Measurements from ENCODE around the gene B4GALNT4. TPM values are rescaled to one million over a fixed set of nuclear protein-coding genes. Genes with fewer than 3 reads are reported as not detected.
"Not testable (repeated sequence)": the region's sequence is repeated elsewhere in the genome, so short reads cannot be mapped to it uniquely, and the experiment has no call there.

Gene B4GALNT4, protein sequence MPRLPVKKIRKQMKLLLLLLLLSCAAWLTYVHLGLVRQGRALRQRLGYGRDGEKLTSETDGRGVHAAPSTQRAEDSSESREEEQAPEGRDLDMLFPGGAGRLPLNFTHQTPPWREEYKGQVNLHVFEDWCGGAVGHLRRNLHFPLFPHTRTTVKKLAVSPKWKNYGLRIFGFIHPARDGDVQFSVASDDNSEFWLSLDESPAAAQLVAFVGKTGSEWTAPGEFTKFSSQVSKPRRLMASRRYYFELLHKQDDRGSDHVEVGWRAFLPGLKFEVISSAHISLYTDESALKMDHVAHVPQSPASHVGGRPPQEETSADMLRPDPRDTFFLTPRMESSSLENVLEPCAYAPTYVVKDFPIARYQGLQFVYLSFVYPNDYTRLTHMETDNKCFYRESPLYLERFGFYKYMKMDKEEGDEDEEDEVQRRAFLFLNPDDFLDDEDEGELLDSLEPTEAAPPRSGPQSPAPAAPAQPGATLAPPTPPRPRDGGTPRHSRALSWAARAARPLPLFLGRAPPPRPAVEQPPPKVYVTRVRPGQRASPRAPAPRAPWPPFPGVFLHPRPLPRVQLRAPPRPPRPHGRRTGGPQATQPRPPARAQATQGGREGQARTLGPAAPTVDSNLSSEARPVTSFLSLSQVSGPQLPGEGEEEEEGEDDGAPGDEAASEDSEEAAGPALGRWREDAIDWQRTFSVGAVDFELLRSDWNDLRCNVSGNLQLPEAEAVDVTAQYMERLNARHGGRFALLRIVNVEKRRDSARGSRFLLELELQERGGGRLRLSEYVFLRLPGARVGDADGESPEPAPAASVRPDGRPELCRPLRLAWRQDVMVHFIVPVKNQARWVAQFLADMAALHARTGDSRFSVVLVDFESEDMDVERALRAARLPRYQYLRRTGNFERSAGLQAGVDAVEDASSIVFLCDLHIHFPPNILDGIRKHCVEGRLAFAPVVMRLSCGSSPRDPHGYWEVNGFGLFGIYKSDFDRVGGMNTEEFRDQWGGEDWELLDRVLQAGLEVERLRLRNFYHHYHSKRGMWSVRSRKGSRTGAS
- total RNA-seq (2014; rRNA removed; shearing (Covaris generic)) (16.5 and 24.7 TPM in 2 replicates), polyA plus RNA-seq (2016; fragmentation: Nextera tagmentation; extraction: Ambion mirVana) (1.9 and 2.3 TPM in 2 replicates)

DNA sequence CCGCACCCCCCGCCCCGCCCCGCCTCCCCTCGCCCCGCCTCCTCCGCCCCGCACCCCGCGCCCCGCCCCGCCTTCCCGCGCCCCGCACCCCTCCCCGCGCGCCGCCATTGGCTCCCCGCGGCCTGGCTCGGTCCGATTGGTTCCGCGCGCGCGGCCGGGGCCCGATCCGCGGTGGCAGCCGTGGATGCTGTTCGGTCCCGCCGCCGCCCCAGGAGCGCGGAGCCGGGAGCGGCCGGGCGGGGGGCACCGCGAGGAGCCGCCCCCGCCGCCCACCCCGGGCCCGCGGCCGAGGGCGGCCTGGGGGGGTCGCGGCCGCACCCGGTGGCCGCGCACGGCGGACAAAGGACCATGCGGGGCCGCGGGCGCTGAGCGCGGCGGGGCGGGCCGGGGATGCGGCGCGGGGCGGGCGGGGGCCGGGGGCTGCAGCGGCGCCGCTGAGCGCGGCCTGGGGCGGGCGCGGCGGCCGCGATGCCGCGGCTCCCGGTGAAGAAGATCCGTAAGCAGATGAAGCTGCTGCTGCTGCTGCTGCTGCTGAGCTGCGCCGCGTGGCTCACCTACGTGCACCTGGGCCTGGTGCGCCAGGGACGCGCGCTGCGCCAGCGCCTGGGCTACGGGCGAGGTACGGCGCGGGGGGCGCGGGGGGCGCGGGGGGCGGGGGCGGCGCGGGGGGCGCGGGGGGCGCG is at the start of gene B4GALNT4:
TSS of gene B4GALNT4 (plus strand) at position 164 of the 683 bp plus-strand sequence. CDS start at position 469, 305 bp downstream.
- 5 to 6% methylated on average over 30 to 77 of the region's 118 CpGs for WGBS, 2 experiments (ENCODE audit: low coverage in 1 of 2, low lambda C conversion rate in 2 of 2, missing lambda C conversion rate in 2 of 2)
- H3K9me3 ChIP-seq (ENCODE audit: low read depth) = no peaks in the 10 kb centered on the region
- no peaks in the 10 kb centered on the region for H4K20me1 ChIP-seq (ENCODE audit: insufficient read depth)
- TF ChIP-seq EZH2 (IDR thresholded peaks at IDR 0.05; ENCODE audit: insufficient read depth, poor library complexity, severe bottlenecking) (no peak), EZH2phosphoT487 (IDR thresholded peaks at IDR 0.05; ENCODE audit: insufficient read depth, low read depth) (no peak)
- H2AFZ ChIP-seq = peak within 1 kb of the TSS; percentile 38; the same call in 1 of the 2 replicates
- H3K27ac ChIP-seq = no peak within 1 kb of the TSS
- in situ Hi-C loops (cut with MboI) = no loop called here
- no peaks in the 10 kb centered on the region for H3K4me1 ChIP-seq (ENCODE audit: insufficient read depth)
- H3K9me2 ChIP-seq (ENCODE audit: insufficient read depth) = no peaks in the 10 kb centered on the region
- peak within 1 kb of the TSS; percentile 64 for H3K4me3 ChIP-seq
- H3K4me2 ChIP-seq (ENCODE audit: unreplicated experiment) = peak within 1 kb of the TSS; percentile 61
- H3K9ac ChIP-seq = peak within 1 kb of the TSS; percentile 55
- no peaks in the 10 kb centered on the region for H3F3A ChIP-seq (ENCODE audit: insufficient read depth)
- H3K79me2 ChIP-seq (ENCODE audit: insufficient read depth) = no peaks in the 10 kb centered on the region
- peaks cover 13% of the 10 kb centered on the region for H3K27me3 ChIP-seq (replicated peaks; ENCODE audit: insufficient read depth)
- DNase-seq = peak; percentile 76
- no peaks in the 10 kb centered on the region for H3K36me3 ChIP-seq (ENCODE audit: low read depth)

DNA sequence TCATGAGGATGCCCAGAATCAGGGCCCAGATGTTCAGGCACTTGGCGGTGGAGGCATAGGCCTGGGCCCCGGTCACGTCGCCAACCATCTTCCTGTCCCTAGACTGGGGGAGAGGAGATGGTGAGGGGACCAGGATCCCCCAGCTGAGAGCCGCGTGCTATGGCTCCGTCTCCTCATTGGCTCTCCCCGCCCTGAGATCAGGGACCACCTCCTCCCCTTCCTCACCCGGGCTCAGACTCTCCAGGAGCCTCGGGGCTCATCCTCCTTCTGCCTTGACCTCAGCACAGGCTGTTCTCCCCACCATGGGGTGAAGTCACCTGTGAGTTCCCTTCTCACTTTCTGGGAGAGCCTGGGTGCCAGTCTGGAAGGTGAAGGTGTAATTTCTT is 49.4 kb upstream of the B4GALNT4 start:
- Histone ChIP-seq H3K4me2 (ENCODE audit: unreplicated experiment) (peak overlapping the region; percentile 90), H3K9ac (peak overlapping the region; percentile 99), H3K4me3 (peak overlapping the region; percentile 99), H3F3A (ENCODE audit: insufficient read depth) (peaks cover 11% of the 10 kb centered on the region; the same call in 1 of the 2 replicates), H3K27ac (peak overlapping the region; percentile 97), H3K4me1 (ENCODE audit: insufficient read depth) (peaks cover 19% of the 10 kb centered on the region), H3K79me2 (ENCODE audit: insufficient read depth) (peaks cover 48% of the 10 kb centered on the region)
- in situ Hi-C loops (cut with MboI); H2AFZ ChIP-seq; H3K36me3 ChIP-seq (ENCODE audit: low read depth); H4K20me1 ChIP-seq (ENCODE audit: insufficient read depth); H3K27me3 ChIP-seq (replicated peaks; ENCODE audit: insufficient read depth); DNase-seq; H3K9me3 ChIP-seq (ENCODE audit: low read depth); H3K9me2 ChIP-seq (ENCODE audit: insufficient read depth): not testable (repeated sequence)
- WGBS, 2 experiments (ENCODE audit: low coverage in 1 of 2, low lambda C conversion rate in 2 of 2, missing lambda C conversion rate in 2 of 2) = 0 to 2% methylated on average over 4 to 8 of the region's 10 CpGs

DNA sequence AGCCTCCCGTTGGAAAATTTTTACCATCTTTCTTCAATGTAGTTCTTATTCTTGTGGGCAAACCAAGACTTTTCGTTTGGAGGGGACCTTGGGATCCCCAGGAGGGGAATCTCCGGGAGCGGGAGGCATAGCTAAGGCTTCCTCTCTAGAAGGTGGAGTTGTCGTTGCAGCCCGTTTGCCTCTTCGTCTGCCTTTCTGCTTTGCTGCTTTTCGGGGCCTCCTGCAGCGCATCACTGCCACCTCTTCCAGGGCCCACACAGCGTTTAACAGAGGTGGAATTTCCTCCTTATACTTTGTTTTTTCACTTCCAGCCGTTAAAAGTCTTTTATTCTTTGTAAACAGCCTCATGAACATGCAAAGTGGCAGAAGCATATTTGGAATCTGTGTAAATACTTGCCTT is 45.1 kb upstream of the B4GALNT4 start:
- TF ChIP-seq EZH2phosphoT487 (IDR thresholded peaks at IDR 0.05; ENCODE audit: insufficient read depth, low read depth) = no peak
- TF ChIP-seq EZH2 (IDR thresholded peaks at IDR 0.05; ENCODE audit: insufficient read depth, poor library complexity, severe bottlenecking) = no peak

DNA sequence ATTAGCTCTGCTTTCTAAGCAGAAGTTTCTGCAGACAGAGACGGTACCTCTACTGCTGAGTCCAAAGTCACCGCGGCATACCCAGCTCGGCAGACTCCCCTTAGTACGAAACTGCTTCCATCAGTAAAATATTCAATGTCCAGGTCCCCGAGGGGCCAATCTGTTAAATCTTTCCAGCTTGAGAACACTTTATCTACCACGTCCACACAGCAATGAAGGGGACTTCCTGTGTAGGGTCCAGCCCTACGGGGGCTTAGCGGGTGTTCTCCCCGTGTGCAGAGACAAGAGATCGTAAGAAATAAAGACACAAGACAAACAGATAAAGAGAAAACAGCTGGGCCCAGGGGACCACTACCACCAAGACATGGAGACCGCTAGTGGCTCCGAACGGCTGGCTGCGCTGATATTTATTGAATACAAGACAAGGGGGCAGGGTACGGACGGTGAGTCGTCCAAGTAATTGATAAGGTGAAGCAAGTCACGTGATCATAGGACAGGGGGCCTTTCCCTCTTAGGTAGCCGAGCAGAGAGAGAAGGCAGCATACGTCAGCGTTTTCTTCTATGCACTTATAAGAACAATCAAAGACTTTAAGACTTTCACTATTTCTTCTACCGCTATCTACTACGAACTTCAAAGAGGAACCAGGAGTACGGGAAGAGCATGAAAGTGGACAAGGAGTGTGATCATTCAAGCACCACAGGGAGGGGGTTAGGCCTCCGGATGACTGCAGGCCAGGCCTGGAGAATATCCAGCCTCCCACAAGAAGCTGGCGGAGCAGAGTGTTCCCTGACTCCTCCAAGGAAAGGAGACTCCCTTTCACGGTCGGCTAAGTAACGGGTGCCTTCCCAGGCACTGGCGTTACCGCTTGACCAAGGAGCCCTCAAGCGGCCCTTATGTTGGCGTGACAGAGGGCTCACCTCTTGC is 44.4 kb upstream of the B4GALNT4 start:
- H3K4me1 ChIP-seq (ENCODE audit: insufficient read depth); H3K79me2 ChIP-seq (ENCODE audit: insufficient read depth); H3K9me3 ChIP-seq (ENCODE audit: low read depth); H4K20me1 ChIP-seq (ENCODE audit: insufficient read depth); in situ Hi-C loops (cut with MboI); H3K36me3 ChIP-seq (ENCODE audit: low read depth); H3K27me3 ChIP-seq (replicated peaks; ENCODE audit: insufficient read depth); DNase-seq; H3F3A ChIP-seq (ENCODE audit: insufficient read depth); H3K27ac ChIP-seq; H3K9me2 ChIP-seq (ENCODE audit: insufficient read depth): not testable (repeated sequence)
- Histone ChIP-seq H3K9ac (peak overlapping the region; percentile 41; the same call in 1 of the 2 replicates), H2AFZ (peak overlapping the region; percentile 74), H3K4me2 (ENCODE audit: unreplicated experiment) (peak overlapping the region; percentile 71), H3K4me3 (peak overlapping the region; percentile 52)
- WGBS, 2 experiments (ENCODE audit: low coverage in 1 of 2, low lambda C conversion rate in 2 of 2, missing lambda C conversion rate in 2 of 2) = 25 to 32% methylated on average over 27 to 28 of the region's 34 CpGs

More for the DNA sequence above, 45.1 kb upstream of the B4GALNT4 start:
- H3K4me2 ChIP-seq (ENCODE audit: unreplicated experiment) = no peak overlapping the region
- peaks cover 4% of the 10 kb centered on the region; the same call in 1 of the 2 replicates for H3F3A ChIP-seq (ENCODE audit: insufficient read depth)
- no peak overlapping the region for H3K4me3 ChIP-seq
- H4K20me1 ChIP-seq (ENCODE audit: insufficient read depth) = no peaks in the 10 kb centered on the region
- no peak overlapping the region for H3K27ac ChIP-seq
- in situ Hi-C loops (cut with MboI) = no loop called here
- 61 to 68% methylated on average over 11 of the region's 11 CpGs for WGBS, 2 experiments (ENCODE audit: low coverage in 1 of 2, low lambda C conversion rate in 2 of 2, missing lambda C conversion rate in 2 of 2)
- peaks cover 9% of the 10 kb centered on the region; the same call in 1 of the 2 replicates for H3K4me1 ChIP-seq (ENCODE audit: insufficient read depth)
- no peaks in the 10 kb centered on the region for H3K36me3 ChIP-seq (ENCODE audit: low read depth)
- no peak for DNase-seq
- H3K9me3 ChIP-seq (ENCODE audit: low read depth) = no peaks in the 10 kb centered on the region
- H3K9me2 ChIP-seq (ENCODE audit: insufficient read depth) = no peaks in the 10 kb centered on the region
- H3K27me3 ChIP-seq (replicated peaks; ENCODE audit: insufficient read depth) = no peaks in the 10 kb centered on the region
- no peak overlapping the region for H3K9ac ChIP-seq
- H3K79me2 ChIP-seq (ENCODE audit: insufficient read depth) = peaks cover 15% of the 10 kb centered on the region
- peak overlapping the region; percentile 74 for H2AFZ ChIP-seq
